Stimulated activated CD4-positive, alpha-beta T cell treated with anti-CD3 and anti-CD28 coated beads, Interleukin-15, amount 100 ng/mL, for 48 hours (primary cell): ENCODE results near the gene SMC5.
"Not testable (repeated sequence)": the region's sequence is repeated elsewhere in the genome, so short reads cannot be mapped to it uniquely, and the experiment has no call there.

Experiments used
- DNase-seq, 2 donors: peaks; one replicate each; pipeline ENCODE4 v3.0.0-alpha.2; 2020; ENCODE audit warnings: low read depth in 2 of 2

The SMC5 gene

DNA sequence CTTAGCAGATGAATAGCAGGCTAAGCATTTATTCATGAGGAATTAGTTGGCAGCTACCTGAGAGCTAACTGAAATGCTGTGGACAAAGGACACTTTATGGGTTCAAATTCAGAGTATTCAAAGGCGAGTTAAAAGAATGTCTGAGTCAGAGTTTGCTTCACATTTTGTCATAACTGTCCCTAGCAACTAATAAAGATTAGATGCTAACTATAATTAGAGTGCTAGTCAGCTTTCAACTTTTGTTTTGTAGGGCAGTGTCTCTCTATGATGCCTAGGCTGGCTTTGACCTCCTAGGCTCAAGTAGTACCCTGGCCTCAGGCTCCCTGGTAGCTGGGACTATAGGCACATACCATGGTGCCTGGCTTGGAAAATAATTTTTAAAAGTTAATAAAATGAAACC is 4.6 kb downstream of the SMC5 start:
- no peak for DNase-seq

DNA sequence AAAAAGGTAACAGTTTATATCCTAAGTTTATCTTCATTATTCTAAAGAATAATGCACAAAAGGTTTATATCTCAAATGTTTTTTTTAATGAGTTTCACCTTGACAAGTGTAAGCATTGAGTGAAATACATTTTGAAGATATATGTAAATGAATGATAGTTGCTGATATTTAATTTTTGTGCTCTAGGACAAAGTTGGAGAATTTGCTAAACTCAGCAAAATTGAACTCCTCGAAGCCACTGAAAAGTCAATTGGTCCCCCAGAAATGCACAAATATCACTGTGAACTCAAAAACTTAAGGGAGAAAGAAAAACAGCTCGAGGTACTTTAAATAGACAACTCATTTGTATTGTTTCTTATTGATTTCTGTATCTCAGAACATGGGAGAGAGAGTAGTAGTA is 19.5 kb downstream of the SMC5 start:
- no peak for DNase-seq

DNA sequence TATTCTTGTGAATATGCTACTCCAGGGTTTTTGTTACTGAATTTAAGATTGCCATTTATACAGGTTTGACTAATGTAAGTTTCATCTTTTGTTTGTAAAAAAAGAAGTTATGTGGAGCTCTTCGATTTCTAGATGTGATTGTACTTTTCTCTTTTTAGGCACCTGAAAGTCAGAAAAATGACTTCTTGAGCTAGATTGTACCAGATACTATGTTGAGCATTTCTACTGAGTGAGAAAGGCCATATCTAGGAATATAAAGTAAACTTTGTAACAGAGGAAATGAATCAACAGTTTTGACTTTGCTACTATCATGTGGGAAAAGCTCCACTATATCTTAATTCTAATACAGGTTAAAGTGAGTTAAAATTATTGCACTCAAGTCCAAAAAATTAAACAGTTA is 25.1 kb downstream of the SMC5 start:
- no peak for DNase-seq

DNA sequence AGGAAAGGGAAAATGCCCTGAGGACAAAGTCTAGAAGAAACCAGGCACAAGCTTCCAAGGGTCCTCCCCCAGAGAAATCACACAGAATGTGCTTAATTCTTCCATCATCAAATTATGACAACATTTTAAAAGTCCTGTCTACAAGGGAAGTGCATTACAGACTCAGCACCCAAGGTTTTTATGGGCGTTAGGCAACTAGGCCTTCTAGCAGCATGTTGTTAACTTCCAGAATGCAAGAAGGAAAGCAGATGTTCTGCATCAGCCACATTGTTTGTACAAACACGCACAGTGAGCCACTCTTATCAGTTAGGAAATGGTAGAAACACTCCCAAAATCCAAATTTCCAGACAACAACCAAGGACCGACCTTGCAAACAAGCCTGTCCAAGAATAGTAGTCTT is 26.5 kb downstream of the SMC5 start:
- no peak for DNase-seq

DNA sequence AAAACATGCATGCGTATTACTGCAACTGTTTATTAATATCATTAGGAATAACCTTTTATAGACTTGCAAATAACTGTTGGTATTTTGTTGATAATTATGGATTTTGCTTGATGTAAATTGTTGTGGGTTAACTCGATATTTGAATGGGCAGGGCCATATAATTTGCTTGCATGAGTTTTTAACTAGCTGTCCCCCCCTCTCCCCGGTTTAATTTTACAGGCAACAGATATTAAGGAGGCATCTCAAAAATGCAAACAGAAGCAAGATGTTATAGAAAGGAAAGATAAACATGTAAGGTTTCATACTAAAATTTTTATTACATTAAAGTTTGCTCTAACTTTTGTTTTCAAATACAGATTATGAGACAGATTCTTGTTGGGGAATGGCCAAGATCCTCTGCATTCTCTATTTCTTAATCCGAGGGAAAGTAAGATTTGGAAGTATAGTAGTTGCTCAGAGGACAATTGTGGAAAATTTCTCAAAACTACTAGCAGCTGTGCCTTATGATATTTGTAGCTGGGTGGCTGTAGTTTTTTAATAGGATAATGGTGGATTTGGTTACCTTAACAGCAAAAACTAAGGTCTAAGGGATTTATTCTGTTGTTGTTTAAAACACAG is 27.3 kb downstream of the SMC5 start:
- no peak for DNase-seq

DNA sequence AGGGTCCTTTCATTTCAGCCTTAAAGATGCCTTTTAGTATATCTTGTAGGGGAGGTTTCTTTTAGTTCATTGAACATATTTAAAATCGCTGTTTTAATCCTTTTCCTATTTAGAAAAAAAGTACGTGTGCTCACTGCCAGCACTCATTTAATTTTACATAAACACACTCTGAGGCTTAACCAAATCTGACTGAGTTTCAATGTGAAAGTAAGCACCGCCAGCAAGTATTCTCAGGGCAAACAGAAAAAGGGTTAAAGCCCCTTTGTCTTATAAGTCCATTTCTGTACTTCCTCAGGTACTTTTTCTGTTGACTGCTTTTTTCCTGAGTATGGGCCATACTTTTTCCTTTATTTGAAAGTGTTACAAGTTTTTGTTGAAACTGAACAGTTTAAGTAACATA is 31.8 kb downstream of the SMC5 start:
- DNase-seq = no peak

GRCh38 chr9:70291446-70291845 is 32.7 kb downstream of the SMC5 start:
- DNase-seq = no peak

DNA sequence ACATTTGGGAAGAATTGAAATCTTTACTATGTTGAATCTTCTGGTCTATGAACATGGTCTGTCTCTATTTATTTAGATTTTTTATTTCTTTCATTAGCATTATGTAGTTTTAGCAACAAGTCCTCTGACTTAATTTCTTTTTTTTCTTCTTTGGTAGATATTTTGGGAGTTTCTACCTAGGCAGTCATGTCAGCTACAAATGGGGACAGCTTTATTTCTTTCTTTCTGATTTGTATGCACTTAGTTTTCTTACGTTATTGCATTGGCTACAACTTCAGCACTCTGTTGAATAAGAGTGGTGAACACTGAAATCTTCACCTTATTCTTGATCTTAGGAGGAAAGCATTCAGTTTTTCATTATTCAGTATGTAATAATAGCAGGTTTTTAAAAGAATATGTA is 33.5 kb downstream of the SMC5 start:
- DNase-seq = no peak

DNA sequence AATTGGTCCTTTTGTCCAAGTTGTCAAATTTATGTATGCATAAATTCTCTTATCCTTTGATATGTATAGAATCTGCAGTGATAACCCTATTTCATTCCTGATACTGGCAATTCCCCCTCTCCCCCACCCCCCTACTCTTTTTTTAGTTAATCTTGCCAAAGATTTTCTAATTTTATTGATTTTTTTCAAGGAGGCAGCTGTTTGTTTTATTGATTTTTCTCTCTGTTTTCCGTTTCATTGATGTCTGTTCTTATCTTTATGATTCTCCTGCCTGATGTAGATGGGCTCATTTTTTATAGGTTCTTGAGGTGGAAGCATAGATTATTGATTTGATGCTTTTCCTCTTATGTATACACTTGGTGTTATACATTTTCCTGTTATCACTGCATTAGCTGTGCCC is 34.4 kb downstream of the SMC5 start:
- DNase-seq = no peak

DNA sequence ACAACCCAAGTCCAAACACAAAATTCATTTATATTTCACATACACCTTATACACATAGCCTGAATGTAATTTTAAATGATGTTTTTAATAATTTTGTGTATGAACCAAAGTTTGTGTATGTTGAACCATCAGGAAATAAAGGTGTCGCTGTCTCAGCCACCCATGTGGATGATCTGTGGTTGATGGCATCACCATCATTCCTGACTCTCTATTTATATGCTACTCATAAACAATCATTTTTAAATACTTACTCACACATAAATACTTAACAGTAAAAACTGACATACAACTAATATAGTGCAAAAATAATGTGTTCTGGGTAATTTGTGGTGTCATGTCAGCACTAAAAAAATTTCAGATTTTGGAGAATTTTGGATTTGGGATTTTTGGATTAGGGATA is 38.4 kb downstream of the SMC5 start:
- DNase-seq = no peak

DNA sequence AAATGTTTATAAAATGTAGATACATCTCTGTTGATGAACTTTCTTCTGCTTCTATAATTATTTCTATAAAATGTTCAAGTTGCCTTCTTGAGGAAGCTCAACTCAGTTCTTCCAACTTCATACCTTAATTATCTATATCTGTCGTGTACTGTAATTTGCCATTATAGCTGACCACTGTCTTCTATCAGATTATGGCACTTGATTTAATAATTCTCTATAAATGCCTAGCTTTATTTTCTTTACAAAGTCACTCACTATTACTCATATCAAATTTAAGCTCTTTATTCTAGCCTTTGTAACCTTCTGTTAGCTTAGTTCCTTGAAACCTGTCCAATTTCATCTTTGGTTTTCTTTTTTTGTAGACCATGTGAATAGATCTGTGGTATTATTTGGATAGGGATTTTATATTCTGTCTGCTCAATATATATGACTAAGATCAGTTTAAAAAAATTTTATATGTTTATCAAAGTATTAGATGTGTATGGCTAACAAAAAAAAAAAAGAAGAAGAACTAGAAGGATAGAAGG is 39.5 kb downstream of the SMC5 start:
- DNase-seq = no peak

DNA sequence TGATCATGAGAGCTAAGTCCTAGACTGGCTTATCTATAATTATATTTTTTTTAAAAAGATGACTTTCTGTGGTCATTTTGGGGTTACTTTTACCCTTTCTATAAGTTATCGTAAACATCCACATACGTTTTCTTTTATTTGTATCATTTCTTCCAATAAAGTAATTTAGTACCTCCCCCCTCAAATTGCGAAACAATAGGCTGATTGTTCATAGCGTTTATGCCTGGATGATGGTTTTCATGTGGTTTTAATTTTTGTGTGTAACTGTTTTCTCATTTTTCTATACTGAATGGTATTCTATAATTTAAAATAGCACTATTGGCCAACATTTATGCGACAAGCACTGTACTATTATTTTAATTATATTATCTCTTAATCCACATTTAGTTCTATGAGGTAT is 44.5 kb downstream of the SMC5 start:
- no peak for DNase-seq

GRCh38 chr9:70304810-70305209 is 46.0 kb downstream of the SMC5 start:
- no peak for DNase-seq

GRCh38 chr9:70315389-70315788 is 56.6 kb downstream of the SMC5 start:
- DNase-seq = no peak

DNA sequence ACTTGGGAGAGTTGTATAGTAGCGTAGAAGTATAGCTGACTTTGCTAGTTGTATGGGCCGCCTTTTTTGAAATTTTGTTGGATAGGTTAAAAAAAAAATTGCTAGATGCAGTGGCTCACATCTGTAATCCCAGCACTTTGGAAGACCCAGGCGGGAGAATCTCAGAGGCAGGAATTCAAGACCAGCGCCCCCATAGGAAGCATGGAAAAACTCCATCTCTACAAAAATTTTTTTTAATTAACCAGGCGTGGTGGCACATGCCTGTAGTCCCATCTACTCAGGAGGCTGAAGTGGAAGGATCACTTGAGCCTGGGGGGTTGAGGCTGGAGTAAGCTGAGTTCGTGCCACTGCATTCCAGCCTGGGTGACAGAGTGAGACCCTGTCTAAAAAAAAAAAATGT is 59.2 kb downstream of the SMC5 start:
- DNase-seq = no peak

GRCh38 chr9:70322096-70322495 is 63.3 kb downstream of the SMC5 start:
- DNase-seq = no peak

DNA sequence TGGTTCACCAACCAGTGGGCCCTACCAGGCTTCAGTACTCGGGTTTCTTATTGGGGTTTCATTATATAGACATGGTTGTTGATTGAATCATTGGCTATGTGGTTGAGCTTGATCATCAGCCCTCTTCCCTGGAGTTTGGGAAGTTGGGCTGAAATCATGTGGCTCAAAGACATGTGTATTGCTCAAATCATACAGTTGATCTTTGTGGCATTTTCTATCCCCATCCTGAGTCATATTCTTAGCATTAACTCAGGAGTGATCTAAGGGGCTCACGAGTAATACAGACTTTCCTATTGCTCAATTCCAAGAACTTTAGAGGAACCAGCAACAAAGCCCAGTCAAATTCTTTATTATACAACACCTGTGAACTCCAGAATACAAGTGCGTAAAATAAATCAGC is 66.2 kb downstream of the SMC5 start:
- no peak for DNase-seq

DNA sequence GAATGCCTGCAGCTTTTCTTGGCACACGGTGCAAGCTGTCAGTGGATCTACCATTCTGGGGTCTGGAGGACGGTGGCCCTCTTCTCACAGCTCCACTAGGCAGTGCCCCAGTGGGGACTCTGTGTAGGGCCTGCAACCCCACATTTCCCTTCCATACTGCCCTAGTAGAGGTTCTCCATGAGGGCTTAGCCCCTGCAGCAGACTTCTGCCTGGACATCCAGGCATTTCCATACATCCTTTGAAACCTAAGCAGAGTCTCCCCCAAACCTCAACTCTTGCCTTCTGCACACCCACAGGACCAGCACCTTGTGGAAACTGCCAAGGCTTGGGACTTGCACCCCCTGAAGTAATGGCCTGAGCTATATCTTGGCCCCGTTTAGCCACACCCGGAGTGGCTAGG is 69.8 kb downstream of the SMC5 start:
- not testable (repeated sequence) for DNase-seq

DNA sequence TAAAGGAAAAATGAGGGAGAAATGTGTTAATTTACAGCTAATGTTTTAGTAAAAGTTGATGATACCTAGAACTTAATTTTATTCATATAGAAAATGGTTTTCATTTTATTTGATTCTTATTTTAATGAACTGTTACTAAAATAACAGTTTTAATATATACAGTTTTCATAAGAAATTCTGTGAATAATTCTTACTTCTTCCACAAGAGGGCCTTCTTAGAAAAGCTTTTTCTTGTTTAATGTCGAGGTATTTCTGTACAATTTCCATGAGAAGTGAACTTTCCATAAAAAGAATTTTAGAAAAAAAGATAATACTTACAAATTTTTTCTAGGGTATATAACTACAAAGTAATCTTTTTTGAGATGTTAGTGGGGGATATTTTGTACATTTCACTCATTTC is 81.8 kb downstream of the SMC5 start:
- no peak for DNase-seq

GRCh38 chr9:70347046-70347445 is 88.3 kb downstream of the SMC5 start:
- DNase-seq = no peak

DNA sequence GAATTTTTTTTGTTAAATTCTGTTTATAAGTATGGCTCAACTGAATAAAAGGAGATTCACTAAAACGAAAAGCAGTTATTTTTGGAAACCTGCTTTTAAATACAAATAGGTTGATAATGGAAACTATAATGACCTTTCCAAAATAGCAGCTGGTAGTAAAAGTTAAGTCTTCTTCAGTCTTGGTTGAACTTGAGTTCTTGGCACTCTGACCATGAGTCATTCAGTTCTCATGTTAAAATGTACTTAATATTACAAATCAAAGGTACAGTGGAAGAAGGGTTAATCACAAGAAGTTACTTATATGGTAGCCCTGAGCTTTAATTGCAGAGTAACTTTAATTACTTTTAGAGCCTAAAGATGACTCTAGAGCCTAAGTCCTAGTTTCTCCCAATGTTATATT is 93.6 kb downstream of the SMC5 start:
- DNase-seq = no peak

GRCh38 chr9:70352802-70353201 is 94.0 kb downstream of the SMC5 start:
- no peak for DNase-seq

- DNase-seq = no peak
Observed at GRCh38 chr9:70355801-70356200, 97.0 kb downstream of the SMC5 start.

- DNase-seq = no peak
Observed at GRCh38 chr9:70362952-70363351, 104.2 kb downstream of the SMC5 start.
